Measurements from ENCODE around the gene NOD2. TPM values are rescaled to one million over a fixed set of nuclear protein-coding genes. Genes with fewer than 3 reads are reported as not detected.

The NOD2 gene
- total RNA-seq, 1 donor from 2014 or later: 5.1 TPM

DNA sequence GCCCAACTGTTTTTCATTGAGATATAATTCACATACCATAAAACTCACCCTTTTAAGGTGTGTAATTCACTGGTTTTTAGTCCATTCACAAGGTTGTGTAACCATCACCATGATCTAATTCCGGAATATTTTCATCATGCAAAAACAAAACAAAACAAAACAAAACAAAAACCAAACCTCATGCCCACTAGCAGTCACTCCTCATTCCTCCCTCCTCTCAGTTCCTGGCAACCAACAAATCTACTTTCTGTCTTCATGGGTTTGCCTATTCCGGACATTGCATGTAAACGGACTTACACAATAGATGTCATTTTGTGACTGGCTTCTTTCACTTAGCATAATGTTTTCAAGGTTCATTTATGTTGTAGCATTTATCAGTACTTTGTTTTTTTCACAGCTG, 4.5 kb upstream of the NOD2 start:
- intact Hi-C loops (cut with micrococcal nuclease): no loop called here

DNA sequence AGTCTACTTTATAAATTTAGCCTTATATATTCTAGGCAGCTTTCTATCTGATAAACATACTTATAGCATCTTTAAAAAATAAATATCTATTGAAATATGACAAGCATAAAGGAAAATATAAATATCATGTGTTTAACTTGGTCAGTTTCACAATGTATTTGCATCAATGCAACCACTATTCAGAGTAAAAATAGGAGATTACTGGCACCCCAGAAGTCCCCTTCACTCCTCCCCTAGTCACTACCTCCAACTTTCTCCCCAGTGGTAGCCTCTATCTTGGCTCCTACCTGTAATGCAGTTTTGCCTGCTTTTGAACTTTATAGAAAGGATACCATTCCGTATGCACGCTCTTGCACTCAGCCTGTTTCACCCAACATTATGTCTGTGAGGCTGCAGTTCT, 3.2 kb upstream of the NOD2 start:
- intact Hi-C loops (cut with micrococcal nuclease): no loop called here

DNA sequence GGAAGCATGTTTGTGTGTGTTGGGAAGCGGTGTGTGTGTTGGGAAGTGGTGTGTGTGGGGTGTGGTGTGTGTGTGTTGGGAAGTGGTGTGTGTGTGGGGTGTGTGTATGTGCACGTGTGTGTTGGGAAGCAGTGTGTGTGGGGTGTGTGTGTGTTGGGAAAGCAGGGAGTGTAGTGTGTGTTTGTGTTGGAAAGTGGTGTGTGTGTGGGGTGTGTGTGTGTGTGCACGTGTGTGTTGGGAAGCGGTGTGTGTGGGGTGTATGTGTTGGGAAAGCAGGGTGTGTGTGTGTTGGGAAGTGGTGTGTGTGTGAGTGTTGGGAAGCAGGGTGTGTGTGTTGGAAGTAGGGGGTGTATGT, 785 bp upstream of the NOD2 start:
- intact Hi-C loops (cut with micrococcal nuclease): no loop called here

DNA sequence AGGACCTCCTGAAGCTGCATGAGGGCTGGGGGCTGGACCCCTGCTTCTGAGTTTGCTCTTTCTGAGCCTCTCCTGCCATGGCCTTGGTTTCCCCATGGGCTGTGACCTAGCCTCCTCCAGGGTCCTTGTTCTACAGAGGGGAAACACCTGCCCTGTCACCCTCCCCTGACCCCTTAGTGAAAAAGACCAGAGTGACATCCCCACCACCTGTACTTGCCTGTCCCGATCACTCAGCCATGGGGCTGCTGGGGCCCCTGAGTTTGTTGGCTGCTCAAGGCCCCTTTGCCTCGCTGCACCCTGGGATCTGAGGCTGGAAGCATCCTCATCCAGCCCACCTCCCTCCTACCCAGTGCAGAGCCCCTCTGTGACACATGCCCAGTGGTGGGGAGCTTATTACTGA, 800 bp downstream of the NOD2 start:
- intact Hi-C loops (cut with micrococcal nuclease): no loop called here

DNA sequence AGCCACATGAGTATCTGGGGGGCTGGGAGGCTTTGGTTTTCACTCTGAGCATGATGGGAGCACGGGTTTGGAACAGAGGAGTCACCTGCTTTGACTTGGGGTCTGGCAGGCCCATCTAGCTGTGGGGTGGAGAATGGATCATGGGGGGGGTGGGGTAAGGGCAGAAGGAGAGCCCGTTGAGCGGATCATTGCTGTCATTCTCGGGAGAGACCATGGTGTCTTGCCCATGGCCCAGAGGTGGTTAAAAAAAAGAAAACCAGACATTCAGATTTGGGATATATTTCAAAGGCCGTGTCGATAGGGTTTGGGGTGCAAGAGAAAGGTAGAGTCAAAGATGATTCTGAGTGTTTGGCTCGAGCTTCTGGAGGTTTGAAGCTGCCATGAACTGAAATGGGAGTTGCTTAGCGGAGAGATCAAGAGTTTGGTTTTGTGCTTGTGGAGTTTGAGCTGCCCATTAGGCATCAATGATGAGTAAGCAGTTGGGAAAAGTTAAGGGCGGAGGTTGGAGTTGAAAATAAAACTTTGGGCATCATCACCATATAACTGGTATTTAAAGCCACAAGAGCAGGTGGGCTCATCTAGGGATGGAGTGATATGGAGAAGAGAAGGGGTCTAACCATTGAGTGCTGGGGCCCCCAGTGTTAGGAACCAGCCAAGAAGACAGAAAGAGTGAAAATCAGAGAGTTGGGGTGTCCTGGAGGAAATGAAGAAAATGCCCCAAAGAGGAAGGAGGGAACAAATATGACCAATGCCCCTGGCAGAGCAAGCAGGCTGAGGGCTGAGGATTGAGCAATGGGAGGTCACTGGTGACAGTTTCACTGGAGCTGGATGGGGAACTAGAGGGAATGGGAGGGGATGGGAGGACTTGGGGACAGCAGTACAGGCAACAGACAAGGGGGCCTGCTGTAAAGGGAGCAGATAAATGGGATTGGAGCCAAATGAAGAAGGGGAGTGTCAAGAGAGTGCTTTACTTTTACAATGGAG, 1.9 kb downstream of the NOD2 start:
- intact Hi-C loops (cut with micrococcal nuclease): no loop called here

DNA sequence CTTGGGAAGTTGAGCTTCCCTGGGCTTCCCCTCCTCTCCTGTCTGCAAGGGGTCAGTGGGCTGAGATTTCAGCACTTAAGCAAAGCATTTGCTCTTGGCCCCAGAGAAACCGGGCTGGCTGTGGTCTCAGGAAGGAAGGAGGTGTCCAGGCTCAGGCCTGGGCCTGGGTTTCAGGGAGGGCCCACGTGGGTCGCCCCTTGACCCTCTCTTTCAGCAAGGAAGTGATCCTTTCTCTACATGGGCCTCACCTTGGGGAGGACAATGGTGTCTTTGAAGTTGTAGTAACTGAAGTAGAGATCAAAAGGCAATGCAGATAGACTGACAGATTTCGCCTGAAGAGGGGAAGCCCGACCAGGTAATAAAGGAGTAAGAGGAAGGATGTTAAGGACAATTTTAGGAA, 2.7 kb downstream of the NOD2 start:
- intact Hi-C loops (cut with micrococcal nuclease): no loop called here

DNA sequence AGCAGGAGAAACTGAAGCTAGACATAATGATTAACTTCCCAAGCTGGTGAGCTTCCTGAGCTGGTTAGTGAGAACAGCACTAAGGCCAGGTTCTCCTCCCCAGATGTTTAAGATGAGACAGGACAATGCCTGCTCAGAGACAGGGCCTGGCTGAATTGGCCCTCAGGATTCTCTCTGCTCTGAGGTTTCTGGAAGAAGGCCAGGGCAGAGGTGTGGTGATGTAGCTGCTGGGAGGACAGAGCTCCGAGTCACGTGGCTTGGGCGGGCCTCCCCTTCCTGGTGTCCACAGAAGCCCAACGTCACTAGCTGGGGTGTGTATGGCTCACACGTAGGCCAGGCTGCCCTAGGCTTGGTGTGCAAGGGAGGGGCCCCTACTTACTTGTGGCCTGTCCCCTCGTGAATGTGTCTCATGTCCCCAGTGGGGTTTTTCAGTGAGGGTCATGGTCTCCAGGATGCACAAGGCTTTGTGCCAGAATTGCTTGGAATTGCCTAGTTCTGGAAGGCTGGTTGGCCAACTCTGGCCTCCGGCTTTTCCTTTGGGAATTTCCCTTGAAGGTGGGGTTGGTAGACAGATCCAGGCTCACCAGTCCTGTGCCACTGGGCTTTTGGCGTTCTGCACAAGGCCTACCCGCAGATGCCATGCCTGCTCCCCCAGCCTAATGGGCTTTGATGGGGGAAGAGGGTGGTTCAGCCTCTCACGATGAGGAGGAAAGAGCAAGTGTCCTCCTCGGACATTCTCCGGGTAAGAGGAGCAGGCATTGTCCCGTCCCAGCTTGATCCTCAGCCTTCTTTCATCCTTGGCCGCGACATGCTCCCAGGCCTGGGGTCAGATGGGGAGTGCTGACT, 3.4 kb downstream of the NOD2 start:
- intact Hi-C loops (cut with micrococcal nuclease): no loop called here

DNA sequence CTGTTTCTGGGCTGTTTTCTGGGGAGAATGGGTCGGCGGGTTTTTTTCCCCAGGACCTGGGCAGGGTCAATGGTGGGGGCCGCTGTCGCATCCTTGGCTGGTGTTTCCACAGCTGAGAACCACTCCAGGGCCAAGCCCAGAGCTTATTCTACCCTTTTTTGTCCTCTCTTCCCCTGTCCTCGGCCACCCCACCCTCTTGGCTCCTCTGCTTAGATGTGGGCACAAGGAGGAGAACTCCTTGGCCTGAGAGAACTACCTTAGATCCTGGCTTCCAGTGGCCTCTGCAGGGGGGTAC, 4.0 kb downstream of the NOD2 start:
- intact Hi-C loops (cut with micrococcal nuclease): no loop called here

DNA sequence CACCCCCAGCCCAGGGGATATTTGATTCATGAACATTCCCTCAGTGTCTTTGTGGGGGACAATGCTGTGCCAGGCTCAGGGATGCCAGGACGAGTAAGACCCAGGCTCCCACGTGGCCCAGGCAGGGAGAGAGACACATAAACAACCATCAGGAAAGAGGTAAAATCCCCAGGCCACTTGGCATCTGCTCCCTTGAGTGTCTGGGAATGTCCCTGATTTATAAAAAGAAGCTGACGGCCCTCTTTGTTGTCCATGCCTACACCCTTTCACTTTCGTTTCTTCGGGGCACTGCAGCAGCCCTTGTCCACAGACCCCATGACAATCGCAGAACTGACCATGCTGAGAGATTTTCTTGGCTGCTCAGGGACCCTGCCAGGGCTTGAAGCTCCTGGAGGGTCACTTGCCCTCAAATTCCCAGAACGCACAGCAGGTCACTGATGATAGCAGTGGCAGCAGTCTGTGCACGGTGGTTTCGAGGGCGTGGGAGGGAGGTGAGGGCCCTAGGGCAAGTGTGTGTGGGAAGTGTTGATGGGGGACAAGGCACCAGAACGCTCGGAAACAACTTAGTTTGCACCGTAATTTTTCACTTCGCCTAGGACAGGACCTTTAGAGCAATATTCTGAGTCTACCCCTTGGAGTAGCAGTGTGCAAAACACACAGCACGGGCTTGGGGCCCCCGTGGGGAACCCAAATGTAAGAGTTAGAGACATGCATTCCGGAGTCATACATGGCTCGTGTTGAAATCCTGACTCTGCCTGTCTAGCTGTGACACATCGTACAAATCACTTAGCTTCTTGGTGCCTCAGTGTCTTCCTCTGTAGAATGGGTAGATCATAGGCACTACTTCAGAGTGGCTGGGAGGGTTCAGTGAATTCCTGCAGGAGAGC, 4.7 kb downstream of the NOD2 start:
- intact Hi-C loops (cut with micrococcal nuclease): loop anchor here (1.0 to 2.0 kb wide), 2 partner anchors 13 to 45 kb away; partner anchors contain the start of gene CYLD

DNA sequence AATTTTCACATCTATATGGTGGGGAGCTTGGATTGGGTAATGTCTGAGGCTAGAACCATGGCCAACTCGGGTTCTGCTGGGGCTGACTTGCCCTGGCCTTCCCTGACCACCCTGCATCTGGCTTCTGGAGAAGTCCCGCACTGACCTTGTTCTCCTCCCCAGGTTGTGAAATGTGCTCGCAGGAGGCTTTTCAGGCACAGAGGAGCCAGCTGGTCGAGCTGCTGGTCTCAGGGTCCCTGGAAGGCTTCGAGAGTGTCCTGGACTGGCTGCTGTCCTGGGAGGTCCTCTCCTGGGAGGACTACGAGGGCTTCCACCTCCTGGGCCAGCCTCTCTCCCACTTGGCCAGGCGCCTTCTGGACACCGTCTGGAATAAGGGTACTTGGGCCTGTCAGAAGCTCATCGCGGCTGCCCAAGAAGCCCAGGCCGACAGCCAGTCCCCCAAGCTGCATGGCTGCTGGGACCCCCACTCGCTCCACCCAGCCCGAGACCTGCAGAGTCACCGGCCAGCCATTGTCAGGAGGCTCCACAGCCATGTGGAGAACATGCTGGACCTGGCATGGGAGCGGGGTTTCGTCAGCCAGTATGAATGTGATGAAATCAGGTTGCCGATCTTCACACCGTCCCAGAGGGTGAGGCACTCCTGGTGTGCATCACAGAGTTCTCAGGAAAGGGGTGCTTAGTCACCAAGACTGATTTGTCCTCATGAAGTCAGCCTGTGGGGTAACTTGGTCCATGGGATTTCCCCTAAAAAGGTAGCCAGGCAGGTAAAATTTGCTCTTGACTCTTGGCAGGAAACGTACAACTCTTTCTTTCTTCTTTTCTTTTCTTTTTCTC, 6.1 kb downstream of the NOD2 start:
- intact Hi-C loops (cut with micrococcal nuclease): loop anchor here (2.0 kb wide), 1 partner anchor 43 kb away; the partner anchor contains the start of gene CYLD

DNA sequence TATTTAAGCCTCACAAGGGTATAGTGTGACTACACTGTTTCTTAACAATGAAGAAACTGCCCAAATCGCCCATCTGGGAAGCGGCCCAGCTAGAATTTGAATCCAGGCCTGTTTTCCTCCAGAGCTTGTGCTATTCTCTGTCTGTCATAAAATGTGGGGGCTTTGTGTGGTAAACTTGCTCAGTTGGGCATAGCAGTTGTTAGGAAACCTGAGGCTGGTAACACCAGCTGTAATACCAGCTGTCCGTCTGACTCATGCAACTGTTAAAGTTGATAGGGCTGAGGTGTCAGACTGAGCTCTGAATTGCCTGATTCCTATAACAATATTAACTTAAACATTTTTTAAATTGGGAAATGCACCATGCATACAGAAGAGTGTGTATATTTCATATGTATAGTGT, 9.3 kb downstream of the NOD2 start:
- intact Hi-C loops (cut with micrococcal nuclease): no loop called here

DNA sequence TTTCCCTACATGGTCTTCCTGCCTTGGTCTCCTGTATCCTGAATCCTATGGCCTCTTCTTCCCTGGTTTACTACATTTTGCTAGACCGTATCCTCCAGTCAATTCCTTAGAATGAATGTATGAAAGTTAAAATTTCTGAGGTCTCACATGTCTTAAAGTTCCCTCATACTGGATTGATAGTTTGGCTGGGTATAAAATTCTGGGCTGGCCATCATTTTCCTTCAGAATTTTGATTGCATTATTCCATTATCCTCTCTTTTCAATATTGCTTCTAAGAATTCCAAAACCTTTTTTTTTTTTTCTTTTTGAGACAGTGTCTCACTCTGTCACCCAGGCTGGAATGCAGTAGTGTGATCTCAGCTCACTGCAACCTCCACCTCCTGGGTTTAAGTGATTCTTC, 10.8 kb downstream of the NOD2 start:
- intact Hi-C loops (cut with micrococcal nuclease): no loop called here

DNA sequence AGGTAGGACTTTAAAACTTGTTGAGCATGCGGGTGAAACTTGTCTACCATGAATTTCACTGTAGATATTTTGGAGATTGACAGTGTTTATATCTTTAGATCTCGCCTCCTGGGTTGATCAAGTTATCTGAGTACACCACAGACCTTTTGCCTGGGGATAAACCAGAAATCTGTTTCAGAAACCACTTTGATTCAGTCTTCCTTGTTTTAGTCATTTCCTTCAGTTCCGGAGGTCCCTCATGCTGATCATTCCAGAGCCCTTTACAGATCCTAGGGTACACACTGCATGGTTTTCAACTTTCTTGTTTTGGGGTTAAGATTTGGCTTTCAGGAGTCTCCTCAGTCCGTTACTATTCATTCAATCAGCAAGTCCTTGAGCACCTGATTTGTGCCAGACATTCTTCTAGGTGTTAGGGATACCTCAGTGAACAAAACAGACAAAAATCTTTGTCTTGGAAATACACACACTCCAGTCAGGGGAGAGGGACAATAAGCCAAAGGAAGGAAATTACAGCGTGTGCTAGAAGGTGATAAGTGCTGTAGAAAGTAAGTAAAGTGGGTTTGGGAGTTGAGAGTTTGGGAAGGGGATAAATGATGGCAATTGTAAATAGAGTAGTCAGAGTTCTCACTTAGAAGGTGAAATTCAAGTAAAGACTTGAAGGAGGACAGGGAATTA, 12.2 kb downstream of the NOD2 start:
- intact Hi-C loops (cut with micrococcal nuclease): no loop called here

DNA sequence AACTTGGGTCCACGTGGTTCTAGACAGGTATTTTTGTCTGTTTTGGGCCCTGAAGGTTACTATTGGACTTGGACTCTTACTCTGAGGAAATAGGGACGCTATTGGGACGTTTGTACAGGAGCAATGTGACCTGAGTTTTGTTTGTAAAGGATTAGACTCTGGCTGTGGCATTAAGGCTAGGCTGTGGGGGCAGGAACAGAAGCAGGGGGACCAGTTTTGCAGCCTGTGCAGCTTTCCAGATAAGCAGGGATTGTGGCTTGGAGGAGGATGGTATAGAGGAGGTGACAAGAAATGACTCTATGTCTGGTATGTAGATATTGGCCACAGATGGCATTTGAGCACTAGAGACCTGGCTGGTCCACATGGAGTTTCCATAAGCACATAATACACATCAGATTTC, 12.8 kb downstream of the NOD2 start:
- intact Hi-C loops (cut with micrococcal nuclease): no loop called here

DNA sequence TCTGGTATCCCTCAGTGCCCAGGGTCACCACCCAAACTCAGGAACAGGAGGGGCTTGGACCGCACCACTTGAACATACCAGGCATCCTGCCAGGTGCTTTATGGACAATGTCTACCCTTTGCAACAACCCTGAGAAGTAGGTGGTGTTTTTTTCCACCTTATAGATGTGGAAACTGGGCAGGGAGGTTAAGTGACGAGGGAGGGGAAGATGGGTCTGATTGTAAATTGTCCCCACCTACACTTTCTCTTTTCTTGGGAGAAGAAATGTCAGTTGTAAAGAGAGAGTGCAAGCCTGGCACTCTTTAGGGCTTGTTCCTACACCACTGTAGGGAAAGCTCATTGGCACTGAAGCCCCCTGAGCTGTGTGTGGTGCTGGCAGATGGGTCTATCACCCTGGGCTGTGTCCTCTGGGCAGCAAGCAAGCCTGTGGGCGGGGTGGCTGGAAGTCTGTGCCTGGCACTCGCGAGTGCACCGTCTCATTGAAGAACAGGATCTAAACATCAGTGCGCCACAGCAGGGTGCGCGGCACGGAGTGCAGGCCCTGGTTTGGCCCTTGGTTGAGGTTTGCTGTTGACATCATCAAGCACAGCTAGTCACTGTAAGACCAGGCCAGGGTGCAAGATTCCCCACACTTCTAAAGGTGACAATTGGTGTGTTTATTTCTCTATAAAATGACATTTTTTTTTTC, 15.1 kb downstream of the NOD2 start:
- intact Hi-C loops (cut with micrococcal nuclease): no loop called here

DNA sequence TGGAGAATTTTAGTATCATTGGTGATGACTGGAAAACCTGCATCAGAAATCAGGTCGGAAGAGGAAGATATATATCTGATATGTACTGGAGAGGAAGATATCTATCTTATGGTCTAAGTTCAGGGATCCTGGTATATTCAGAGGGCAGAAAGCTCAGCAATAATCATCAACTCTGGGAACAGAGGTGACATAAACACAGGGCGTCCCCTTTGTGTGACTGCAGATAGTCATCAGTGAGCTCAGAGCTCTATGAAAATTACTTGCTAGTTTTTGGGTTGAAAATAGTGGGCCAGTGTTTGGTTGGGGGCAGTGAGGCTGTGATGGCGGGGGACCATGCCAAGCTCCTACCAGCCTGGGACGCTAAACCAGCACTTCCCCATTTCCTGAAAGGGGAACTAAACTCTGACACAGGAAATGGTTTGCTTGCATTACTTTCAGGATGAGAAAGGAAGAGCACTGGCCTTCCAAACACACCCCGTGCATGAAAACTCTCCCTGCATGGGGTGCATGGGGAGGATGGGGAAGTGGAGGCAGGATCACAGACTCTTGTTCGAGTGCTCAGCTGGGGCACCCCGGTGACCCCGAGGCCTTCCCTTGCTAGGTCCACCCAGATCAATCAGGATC, 15.8 kb downstream of the NOD2 start:
- intact Hi-C loops (cut with micrococcal nuclease): no loop called here

DNA sequence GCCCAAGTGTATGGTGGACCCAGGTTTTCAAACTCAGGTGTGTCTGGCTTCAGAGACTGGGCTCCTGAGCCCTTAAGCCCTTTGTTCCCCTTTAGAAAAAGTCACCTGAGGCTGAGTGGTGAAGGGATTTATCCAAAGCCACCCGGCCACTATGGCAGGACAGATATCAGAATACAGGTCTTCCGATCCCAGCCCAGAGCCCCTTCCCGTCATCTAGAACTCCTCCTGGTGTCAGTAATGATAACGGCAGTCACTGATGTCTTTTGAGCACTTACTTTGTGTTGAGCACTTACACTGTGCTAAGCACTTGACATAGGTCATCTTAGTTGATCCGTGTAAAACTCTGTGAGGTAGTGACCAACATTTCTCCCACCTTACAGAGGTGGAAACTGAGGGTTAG, 16.6 kb downstream of the NOD2 start:
- intact Hi-C loops (cut with micrococcal nuclease): no loop called here

DNA sequence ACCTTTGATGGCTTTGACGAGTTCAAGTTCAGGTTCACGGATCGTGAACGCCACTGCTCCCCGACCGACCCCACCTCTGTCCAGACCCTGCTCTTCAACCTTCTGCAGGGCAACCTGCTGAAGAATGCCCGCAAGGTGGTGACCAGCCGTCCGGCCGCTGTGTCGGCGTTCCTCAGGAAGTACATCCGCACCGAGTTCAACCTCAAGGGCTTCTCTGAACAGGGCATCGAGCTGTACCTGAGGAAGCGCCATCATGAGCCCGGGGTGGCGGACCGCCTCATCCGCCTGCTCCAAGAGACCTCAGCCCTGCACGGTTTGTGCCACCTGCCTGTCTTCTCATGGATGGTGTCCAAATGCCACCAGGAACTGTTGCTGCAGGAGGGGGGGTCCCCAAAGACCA, 17.6 kb downstream of the NOD2 start:
- intact Hi-C loops (cut with micrococcal nuclease): no loop called here

Data from T-helper 2 cell treated with Interferon-gamma antibody and Interleukin-4, amounts not matched to agents 100 ng/mL and 5 ng/mL, for 36 hours (primary cell).